Adrenal gland (tissue), 12 donors: Measurements from ENCODE around the gene SLC7A1. TPM values are rescaled to one million over a fixed set of nuclear protein-coding genes. Genes with fewer than 3 reads are reported as not detected.
A peak's percentile ranks its signal among the peaks of the same experiment; 100 is the strongest.

Experiments used
- DNase-seq, 7 donors: peaks; one replicate each; pipeline ENCODE4 v3.0.0-alpha.2; 2019 to 2020
- H3K27ac ChIP-seq, 5 donors: fragments of 200-600 bp; sonication (generic) in 4 of 5; 1 replicate in 3 of 5; 2 replicates in 2 of 5; pipeline versions ENCODE4 v1.5.1 to v1.8.0; 2016 to 2020; ENCODE audit warnings: mild to moderate bottlenecking in 1 of 5
- H3K27me3 ChIP-seq: fragments of 200-600 bp; 2 replicates; pipeline ENCODE4 v1.8.0; 2021
- H3K36me3 ChIP-seq, 2 donors: fragments of 200-600 bp; replicated peaks in 1 of 2; 1 replicate in 1 of 2; 2 replicates in 1 of 2; pipeline versions ENCODE4 v1.5.1 to v1.8.0; 2018 to 2022
- H3K4me1 ChIP-seq, 2 donors: fragments of 200-600 bp; replicated peaks in 1 of 2; 1 replicate in 1 of 2; 2 replicates in 1 of 2; pipeline versions ENCODE4 v1.5.1 to v1.8.0; 2018 to 2021
- H3K4me3 ChIP-seq, 4 donors: fragments of 200-600 bp; sonication (generic) in 3 of 4; one replicate each; pipeline ENCODE4 v1.5.1; 2016 to 2018
- H3K9me3 ChIP-seq, 3 donors: fragments of 200-600 bp; sonication (generic) in 1 of 3; replicated peaks in 1 of 3; 1 replicate in 2 of 3; 2 replicates in 1 of 3; pipeline versions ENCODE4 v1.5.1 to v1.8.0; 2016 to 2021
- POLR2A ChIP-seq, 2 donors: fragments of 450-650 bp; IDR thresholded peaks; one replicate each; pipeline ENCODE4 v1.6.1; 2017; ENCODE audit warnings: antibody characterized with exemption in 2 of 2, mild to moderate bottlenecking in 2 of 2, moderate library complexity in 1 of 2
- WGBS, 4 donors: extraction: QIAGEN DNeasy Blood & Tissue Kit in 2 of 4; methylation state at CpG; one replicate each; pipeline versions ENCODE4 v1.1.5 to v1.1.7; 2013 to 2017; 5-methylcytosine and 5-hydroxymethylcytosine counted together
- intact Hi-C, 2 donors: fragments of 100-400 bp; cut with DNase I; formaldehyde crosslinking; loops; one replicate each; pipeline versions ENCODE4 v1.14.1 to v1.15.0; 2022 to 2023
- polyA plus RNA-seq, 3 donors: library from polyadenylated mRNA; stranded (reverse); fragments of 200-250 nt in 2 of 3; fragments of 350-450 nt in 1 of 3; fragmentation: Illumina TruSeq in 1 of 3; extraction: RNeasy Lipid Tissue Mini Kit (QIAGEN cat#74804) in 1 of 3; gene quantifications; one replicate each; pipeline ENCODE4 v1.2.3, GENCODE V29; 2013 to 2014
- total RNA-seq, 9 donors: library from RNA; depleted of rRNA in 4 of 9; stranded (reverse); fragments of >200 nt in 4 of 9; fragments of 120-200 nt in 1 of 9; fragmentation: NEBNext Ultra II Directional in 1 of 9; extraction: Animal tissue kit (Norgen Biotek cat#: 25700) in 1 of 9; gene quantifications; one replicate each; pipeline versions ENCODE4 v1.1.0 to v1.2.4, GENCODE V29; 2013 to 2023
- TF ChIP-seq, protein P1 (sequence below), 6 experiments: fragments of 450-650 bp in 4 of 6; fragments of 200-600 bp in 2 of 6; sonication (generic) in 1 of 6; IDR thresholded peaks; 1 replicate in 5 of 6; 2 replicates in 1 of 6; pipeline versions ENCODE4 v1.5.1 to v1.8.0; 2016 to 2021; ENCODE audit warnings: antibody characterized with exemption in 6 of 6, mild to moderate bottlenecking in 2 of 6, moderate library complexity in 1 of 6
- donor health status: healthy with polysubstance abuse.
- donor health status: Bipolar disorder and iron deficiency.
- donor health status: DM: yes; HTN: yes; CAD: no.
- donor health status: DM: no; HTN: no; CAD: no.
- donor health status: DM: no; HTN: no; CAD: no.
- donor health status: DM: yes; HTN: yes; CAD: no.

The SLC7A1 gene
- total and polyA plus RNA-seq, 12 donors, result 2.2 to 87.6 (median 6.2) TPM

DNA sequence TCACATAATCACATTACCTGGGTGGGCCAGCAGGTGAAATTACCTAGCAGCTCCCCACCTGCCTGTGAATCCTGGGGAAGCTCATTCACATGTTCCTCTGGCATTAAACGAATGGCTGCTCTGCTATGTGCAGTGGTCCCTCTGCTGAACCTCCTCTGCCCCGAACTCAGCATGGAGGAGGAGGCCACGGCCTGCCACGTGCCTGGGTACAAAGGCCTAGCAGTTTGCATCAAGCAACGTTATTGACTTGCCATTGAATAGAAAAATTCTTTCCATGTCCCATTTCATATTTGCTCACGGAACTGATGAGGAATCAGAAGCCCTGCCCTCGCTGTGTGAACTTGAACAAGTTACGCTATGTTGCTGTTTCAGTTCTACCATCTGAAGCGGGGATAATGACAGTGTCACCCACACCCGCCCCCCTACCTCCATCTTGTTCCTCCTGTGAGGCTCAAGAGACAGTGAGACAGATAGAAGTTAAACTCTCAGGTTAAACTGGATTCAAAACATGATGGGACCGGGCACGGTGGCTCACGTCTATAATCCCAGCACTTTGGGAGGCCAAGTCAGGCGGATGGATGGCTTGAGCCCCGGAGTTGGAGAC lies 25.3 kb downstream of the SLC7A1 start:
- no peak overlapping the region for H3K27ac ChIP-seq
- 94 to 96% (median 95%) methylated on average over 15 of the region's 15 CpGs for WGBS, 4 donors

GRCh38 chr13:29569253-29570050 lies 26.0 kb downstream of the SLC7A1 start:
- 65 to 85% (median 81%) methylated on average over 7 to 8 of the region's 8 CpGs for WGBS, 4 donors
- Histone ChIP-seq H3K4me3 (no peak overlapping the region), H3K36me3 (no peaks in the 10 kb centered on the region), H3K9me3 (no peaks in the 10 kb centered on the region), H3K4me1 (peaks cover 4 to 9% of the 10 kb centered on the region in 2 donors), H3K27ac (no peak overlapping the region), H3K27me3 (no peaks in the 10 kb centered on the region)
- intact Hi-C loops, result no loop called here
- TF ChIP-seq POLR2A (IDR thresholded peaks at IDR 0.05), result no peak
- TF ChIP-seq, protein P1, sequence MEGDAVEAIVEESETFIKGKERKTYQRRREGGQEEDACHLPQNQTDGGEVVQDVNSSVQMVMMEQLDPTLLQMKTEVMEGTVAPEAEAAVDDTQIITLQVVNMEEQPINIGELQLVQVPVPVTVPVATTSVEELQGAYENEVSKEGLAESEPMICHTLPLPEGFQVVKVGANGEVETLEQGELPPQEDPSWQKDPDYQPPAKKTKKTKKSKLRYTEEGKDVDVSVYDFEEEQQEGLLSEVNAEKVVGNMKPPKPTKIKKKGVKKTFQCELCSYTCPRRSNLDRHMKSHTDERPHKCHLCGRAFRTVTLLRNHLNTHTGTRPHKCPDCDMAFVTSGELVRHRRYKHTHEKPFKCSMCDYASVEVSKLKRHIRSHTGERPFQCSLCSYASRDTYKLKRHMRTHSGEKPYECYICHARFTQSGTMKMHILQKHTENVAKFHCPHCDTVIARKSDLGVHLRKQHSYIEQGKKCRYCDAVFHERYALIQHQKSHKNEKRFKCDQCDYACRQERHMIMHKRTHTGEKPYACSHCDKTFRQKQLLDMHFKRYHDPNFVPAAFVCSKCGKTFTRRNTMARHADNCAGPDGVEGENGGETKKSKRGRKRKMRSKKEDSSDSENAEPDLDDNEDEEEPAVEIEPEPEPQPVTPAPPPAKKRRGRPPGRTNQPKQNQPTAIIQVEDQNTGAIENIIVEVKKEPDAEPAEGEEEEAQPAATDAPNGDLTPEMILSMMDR (IDR thresholded peaks at IDR 0.05), result no peak
- peak in 1 of 7 donors; percentile 6 for DNase-seq

More for the DNA sequence above, 25.3 kb downstream of the SLC7A1 start:
- Histone ChIP-seq H3K4me1 (peaks cover 4 to 9% of the 10 kb centered on the region in 2 donors), H3K36me3 (no peaks in the 10 kb centered on the region), H3K4me3 (no peak overlapping the region), H3K9me3 (no peaks in the 10 kb centered on the region), H3K27me3 (no peaks in the 10 kb centered on the region)
- DNase-seq, result no peak
- intact Hi-C loops, result no loop called here
- TF ChIP-seq, protein P1 (IDR thresholded peaks at IDR 0.05), result no peak
- TF ChIP-seq POLR2A (IDR thresholded peaks at IDR 0.05), result no peak

DNA sequence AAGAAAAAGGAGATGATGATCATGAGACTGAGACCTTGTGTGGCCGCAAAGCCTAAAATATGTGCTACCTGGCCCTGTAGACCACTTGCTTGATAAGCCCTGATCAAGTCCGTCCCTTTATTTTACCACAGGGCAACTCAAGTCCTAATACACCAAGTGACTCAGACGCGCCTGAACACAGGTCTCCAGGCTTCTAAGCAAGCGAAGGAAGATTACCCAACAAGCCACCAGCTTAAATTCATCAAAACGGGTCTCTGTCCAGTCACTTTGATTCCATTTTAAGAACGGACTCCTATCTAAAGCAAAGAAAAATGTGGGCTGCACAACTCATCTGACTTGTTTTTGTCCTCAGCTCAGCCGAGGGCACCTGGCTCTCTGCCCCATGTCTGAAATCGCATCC lies 26.8 kb downstream of the SLC7A1 start:
- 91 to 94% (median 92%) methylated on average over 9 of the region's 9 CpGs for WGBS, 4 donors
- H3K36me3 ChIP-seq, result no peaks in the 10 kb centered on the region
- peaks cover 4 to 9% of the 10 kb centered on the region in 2 donors for H3K4me1 ChIP-seq
- no peaks in the 10 kb centered on the region for H3K27me3 ChIP-seq
- no peaks in the 10 kb centered on the region for H3K9me3 ChIP-seq
- no peak for TF ChIP-seq POLR2A (IDR thresholded peaks at IDR 0.05)
- TF ChIP-seq, protein P1 (IDR thresholded peaks at IDR 0.05), result no peak
- no peak overlapping the region for H3K4me3 ChIP-seq
- DNase-seq, result no peak
- intact Hi-C loops, result no loop called here
- H3K27ac ChIP-seq, result no peak overlapping the region

GRCh38 chr13:29567411-29567810 lies 28.1 kb downstream of the SLC7A1 start:
- no peaks in the 10 kb centered on the region for H3K9me3 ChIP-seq
- WGBS, 4 donors, result 81 to 93% (median 86%) methylated on average over 4 to 9 of the region's 9 CpGs
- TF ChIP-seq, protein P1 (IDR thresholded peaks at IDR 0.05), result no peak
- no peak for TF ChIP-seq POLR2A (IDR thresholded peaks at IDR 0.05)
- no peaks in the 10 kb centered on the region for H3K27me3 ChIP-seq
- peaks cover 0 to 4% of the 10 kb centered on the region in 2 donors for H3K4me1 ChIP-seq
- no peak for DNase-seq
- no peaks in the 10 kb centered on the region for H3K36me3 ChIP-seq
- intact Hi-C loops, result no loop called here
- H3K4me3 ChIP-seq, result no peak overlapping the region
- no peak overlapping the region for H3K27ac ChIP-seq
